HUES6 (cell line): Measurements from ENCODE around the gene EIF2S2.

ENCODE experiments used
- H3K27ac ChIP-seq: 2 replicates; pipeline ENCODE4 v1.7.0; 2013; ENCODE audit warnings: low read depth, mild to moderate bottlenecking, low read length, inconsistent platforms
- H3K27me3 ChIP-seq: 2 replicates; pipeline ENCODE4 v1.6.1; 2013; ENCODE audit warnings: low read length; ENCODE audit not compliant: control insufficient read depth, insufficient read depth
- H3K36me3 ChIP-seq: 2 replicates; pipeline ENCODE4 v1.6.1; 2013; ENCODE audit warnings: low read length; ENCODE audit not compliant: control insufficient read depth, insufficient read depth
- H3K4me1 ChIP-seq: 2 replicates; pipeline ENCODE4 v1.6.1; 2013; ENCODE audit warnings: low read length; ENCODE audit not compliant: control insufficient read depth, insufficient read depth
- H3K4me3 ChIP-seq: 2 replicates; pipeline ENCODE4 v1.5.1; 2013; ENCODE audit warnings: low read depth, low read length
- H3K9ac ChIP-seq: one replicate; pipeline ENCODE4 v1.6.1; 2013; ENCODE audit warnings: mild to moderate bottlenecking, low read length
- H3K9me3 ChIP-seq: 2 replicates; pipeline ENCODE4 v1.6.1; 2013; ENCODE audit warnings: low read depth, low read length; ENCODE audit not compliant: control insufficient read depth, insufficient read depth

Gene EIF2S2

GRCh38 chr20:34120213-34120612, 8.2 kb upstream of the EIF2S2 start:
- Histone ChIP-seq H3K4me1 (no peaks in the 10 kb centered on the region), H3K9ac (no peak overlapping the region), H3K27ac (no peak overlapping the region), H3K9me3 (no peaks in the 10 kb centered on the region), H3K27me3 (no peaks in the 10 kb centered on the region), H3K36me3 (no peaks in the 10 kb centered on the region), H3K4me3 (no peak overlapping the region)

DNA sequence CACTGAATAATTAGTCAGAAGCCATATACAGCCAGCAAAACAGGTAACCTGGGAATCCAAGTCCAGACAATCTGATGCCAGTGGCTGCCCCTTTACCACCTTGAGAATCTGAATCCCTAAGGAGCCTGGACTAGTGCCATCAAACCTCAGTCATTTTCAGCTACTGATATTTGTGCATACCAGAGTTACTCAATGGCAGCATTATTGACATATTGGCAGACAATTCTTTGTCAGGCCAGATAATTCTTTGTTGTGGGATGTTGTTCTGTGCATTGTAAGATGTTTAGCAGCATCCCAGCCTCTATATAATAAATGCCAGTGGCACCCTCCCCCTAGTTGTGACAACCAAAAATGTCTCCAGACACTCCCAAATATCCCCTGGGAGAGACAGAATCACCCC, 3.2 kb upstream of the EIF2S2 start:
- Histone ChIP-seq H3K27ac (no peak overlapping the region), H3K4me1 (peaks cover 2% of the 10 kb centered on the region; the same call in 1 of the 2 replicates), H3K36me3 (peaks cover 6% of the 10 kb centered on the region; the same call in 1 of the 2 replicates), H3K4me3 (no peak overlapping the region), H3K9ac (no peak overlapping the region), H3K9me3 (no peaks in the 10 kb centered on the region), H3K27me3 (no peaks in the 10 kb centered on the region)

DNA sequence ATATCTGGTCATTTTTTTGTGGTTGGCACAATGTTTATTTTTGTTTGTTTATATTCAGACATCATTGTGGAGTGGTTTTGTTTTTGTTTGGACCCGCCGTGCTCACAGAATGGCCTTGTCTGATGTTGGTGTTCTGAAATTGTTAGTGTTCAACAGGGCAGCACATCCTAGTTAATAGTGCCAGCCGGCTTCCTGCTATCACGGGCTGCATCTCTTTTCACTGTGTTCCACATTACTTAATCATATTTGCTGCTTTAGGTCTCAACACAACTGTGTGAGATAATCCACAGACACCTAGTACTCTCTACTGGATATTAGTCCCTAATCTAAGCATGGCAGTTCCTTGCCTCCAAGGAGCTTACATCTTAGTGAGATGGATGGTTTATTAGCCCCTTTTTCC, 2.8 kb upstream of the EIF2S2 start:
- H3K4me1 ChIP-seq: peaks cover 4% of the 10 kb centered on the region; the same call in 1 of the 2 replicates
- peaks cover 10% of the 10 kb centered on the region for H3K36me3 ChIP-seq
- no peaks in the 10 kb centered on the region for H3K9me3 ChIP-seq

GRCh38 chr20:34112600-34113101, 608 bp upstream of the EIF2S2 start:
- Histone ChIP-seq H3K4me3 (peak overlapping the region; percentile 89), H3K27ac (peak overlapping the region; percentile 99), H3K27me3 (no peaks in the 10 kb centered on the region), H3K9me3 (no peaks in the 10 kb centered on the region), H3K9ac (peak overlapping the region; percentile 99), H3K4me1 (peaks cover 4% of the 10 kb centered on the region; the same call in 1 of the 2 replicates), H3K36me3 (peaks cover 30% of the 10 kb centered on the region)

More for the DNA sequence above, 2.8 kb upstream of the EIF2S2 start:
- Histone ChIP-seq H3K9ac (no peak overlapping the region), H3K27me3 (no peaks in the 10 kb centered on the region), H3K27ac (no peak overlapping the region), H3K4me3 (no peak overlapping the region)

DNA sequence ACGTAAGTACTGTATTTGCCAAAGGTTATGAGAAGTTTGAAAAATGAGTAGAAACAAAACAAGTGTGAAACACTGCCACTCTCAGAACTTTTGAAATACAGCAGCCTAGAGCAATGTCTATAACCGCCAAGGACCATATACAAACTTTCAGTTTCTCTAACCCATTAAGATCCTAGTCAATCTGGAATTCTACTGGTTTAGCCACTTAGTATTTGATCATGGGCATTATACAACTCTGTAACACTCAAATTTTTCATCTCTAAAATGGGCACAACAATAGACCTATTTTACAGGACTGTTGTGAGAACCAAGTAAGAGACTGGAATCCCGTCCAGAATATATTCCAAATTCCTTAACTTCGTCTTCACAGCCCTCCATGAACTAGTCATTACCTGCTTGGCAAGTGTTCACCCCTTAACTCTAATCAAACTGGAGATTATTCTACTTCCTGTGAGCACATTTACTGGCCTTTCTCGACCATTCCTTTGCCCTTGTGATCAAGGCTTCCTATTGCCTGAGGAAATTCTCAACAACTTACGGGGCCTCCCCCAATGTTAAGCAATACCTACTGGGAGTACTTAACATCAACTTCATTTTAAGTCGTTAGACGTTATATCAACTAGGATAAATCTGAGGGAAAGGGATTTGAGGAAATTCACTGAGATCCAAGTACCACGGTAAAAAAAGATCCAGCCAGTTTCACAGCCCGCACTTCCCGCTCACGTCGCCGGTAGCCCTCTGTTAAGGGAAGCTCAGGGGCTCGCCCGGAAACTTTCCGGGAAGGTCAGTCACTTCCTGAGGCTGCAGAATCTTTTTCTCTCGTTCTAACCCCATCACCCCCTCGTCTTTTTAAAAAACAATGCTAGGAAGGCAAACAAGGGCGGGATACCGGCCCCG, 1.1 kb downstream of the EIF2S2 start:
- Histone ChIP-seq H3K27ac (peak overlapping the region; percentile 99), H3K4me1 (peaks cover 4% of the 10 kb centered on the region; the same call in 1 of the 2 replicates), H3K4me3 (peak overlapping the region; percentile 89), H3K9me3 (no peaks in the 10 kb centered on the region), H3K36me3 (peaks cover 47% of the 10 kb centered on the region), H3K27me3 (no peaks in the 10 kb centered on the region), H3K9ac (peak overlapping the region; percentile 99)

DNA sequence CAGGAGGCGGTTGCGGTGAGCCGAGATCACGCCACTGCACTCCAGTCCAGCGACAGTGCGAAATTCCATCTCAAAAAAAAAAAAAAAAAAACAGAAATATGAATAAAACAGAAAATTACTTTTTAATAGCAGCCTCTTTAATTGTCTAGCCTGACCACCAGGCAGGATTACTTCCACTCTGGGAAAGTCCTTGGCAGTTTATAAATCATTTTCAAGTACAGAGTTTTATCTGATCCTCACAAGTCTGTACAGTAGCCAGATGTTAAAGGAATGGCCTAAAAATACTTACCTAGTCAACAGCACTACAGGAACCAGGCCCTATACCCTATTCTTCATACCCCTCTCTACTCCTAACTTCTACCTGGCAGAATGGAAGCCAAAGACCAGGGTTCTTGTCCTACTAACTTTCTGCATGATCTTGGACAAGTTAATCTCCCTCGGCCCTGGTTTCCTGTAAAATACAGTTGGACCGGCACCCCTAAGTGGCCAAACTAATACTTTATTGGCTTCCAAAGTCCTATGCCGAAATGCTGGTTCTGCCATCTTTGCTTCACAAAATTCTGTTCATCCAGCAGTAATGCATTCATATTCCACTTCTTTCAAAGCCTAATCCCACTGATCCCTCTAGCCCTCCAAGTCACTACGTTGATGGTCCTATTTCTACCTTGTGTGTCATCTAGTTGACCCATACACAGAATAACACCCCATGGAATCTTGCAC, 1.9 kb downstream of the EIF2S2 start:
- Histone ChIP-seq H3K9me3 (no peaks in the 10 kb centered on the region), H3K4me3 (peak overlapping the region; percentile 89), H3K27me3 (no peaks in the 10 kb centered on the region), H3K9ac (peak overlapping the region; percentile 99), H3K36me3 (peaks cover 55% of the 10 kb centered on the region), H3K27ac (no peak overlapping the region), H3K4me1 (peaks cover 4% of the 10 kb centered on the region; the same call in 1 of the 2 replicates)

GRCh38 chr20:34109442-34109841, 2.6 kb downstream of the EIF2S2 start:
- H3K27ac ChIP-seq: no peak overlapping the region
- H3K27me3 ChIP-seq: no peaks in the 10 kb centered on the region
- no peaks in the 10 kb centered on the region for H3K9me3 ChIP-seq
- H3K4me1 ChIP-seq: peaks cover 4% of the 10 kb centered on the region; the same call in 1 of the 2 replicates
- no peak overlapping the region for H3K4me3 ChIP-seq
- H3K36me3 ChIP-seq: peaks cover 62% of the 10 kb centered on the region
- no peak overlapping the region for H3K9ac ChIP-seq

DNA sequence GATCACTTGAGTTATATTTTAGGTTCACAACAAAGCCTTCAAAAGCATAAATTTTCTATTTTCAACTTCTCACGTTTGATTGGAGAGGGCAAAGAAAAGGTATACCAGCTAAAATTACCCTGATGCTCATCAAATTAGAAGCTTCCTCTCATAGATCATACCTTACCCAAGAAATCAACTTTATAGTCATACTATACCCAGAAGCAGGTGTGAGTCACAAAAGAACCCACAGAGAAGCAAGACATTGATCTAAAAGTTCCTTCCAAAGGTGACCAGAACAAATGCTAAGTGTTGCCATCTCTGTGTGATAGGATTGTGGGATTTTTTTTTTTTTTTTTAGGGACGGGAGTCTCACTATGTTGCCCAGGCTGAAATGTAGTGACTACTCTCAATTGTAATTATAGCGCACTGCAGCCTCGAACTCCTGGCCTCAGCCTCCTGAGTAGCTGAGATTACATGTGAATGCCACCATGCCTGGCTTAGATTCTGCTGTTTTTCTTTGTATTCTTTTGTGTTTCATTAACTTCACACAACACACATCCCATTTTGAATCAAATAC, 3.3 kb downstream of the EIF2S2 start:
- H3K36me3 ChIP-seq: peaks cover 70% of the 10 kb centered on the region
- H3K4me3 ChIP-seq: peak overlapping the region; percentile 23; the same call in 1 of the 2 replicates
- no peak overlapping the region for H3K9ac ChIP-seq
- no peaks in the 10 kb centered on the region for H3K27me3 ChIP-seq
- H3K4me1 ChIP-seq: peaks cover 4% of the 10 kb centered on the region; the same call in 1 of the 2 replicates
- H3K27ac ChIP-seq: no peak overlapping the region
- no peaks in the 10 kb centered on the region for H3K9me3 ChIP-seq

DNA sequence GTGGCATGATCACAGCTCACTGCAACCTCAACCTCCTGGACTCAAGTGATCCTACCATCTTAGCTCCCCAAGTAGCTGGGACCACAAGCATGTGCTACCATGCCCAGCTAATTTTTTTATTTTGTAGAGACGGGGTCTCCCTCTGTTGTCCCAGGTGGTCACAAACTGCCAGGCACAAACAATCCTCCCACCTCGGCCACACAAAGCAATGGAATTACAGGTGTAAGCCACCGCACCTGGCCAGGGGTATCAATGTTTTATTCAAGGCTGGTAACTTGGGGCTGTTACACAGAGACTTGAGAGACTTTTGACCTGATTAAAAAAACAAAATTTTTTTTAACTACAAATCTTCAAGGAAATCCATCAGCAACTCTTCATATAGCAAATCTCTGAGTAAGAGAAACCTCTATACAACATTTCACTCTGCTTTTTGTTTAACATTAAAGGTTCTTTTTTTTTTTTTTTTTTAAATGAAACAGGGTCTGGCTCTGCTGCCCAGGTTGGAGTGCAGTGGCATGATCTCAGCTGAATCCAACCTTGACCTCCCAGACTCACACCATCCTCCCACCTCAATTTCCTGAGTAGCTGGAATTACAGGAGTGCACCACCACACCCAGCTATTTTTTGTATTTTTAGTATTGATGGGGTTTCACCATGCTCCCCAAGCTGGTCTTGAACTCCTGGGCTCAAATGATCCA, 5.9 kb downstream of the EIF2S2 start:
- H3K27ac ChIP-seq: no peak overlapping the region
- no peak overlapping the region for H3K9ac ChIP-seq
- H3K4me1 ChIP-seq: peaks cover 4% of the 10 kb centered on the region; the same call in 1 of the 2 replicates
- no peaks in the 10 kb centered on the region for H3K9me3 ChIP-seq
- no peak overlapping the region for H3K4me3 ChIP-seq
- H3K36me3 ChIP-seq: peaks cover 91% of the 10 kb centered on the region
- H3K27me3 ChIP-seq: no peaks in the 10 kb centered on the region

GRCh38 chr20:34104059-34104458, 8.0 kb downstream of the EIF2S2 start:
- Histone ChIP-seq H3K9me3 (no peaks in the 10 kb centered on the region), H3K4me1 (no peaks in the 10 kb centered on the region), H3K27me3 (no peaks in the 10 kb centered on the region), H3K36me3 (peaks cover 99% of the 10 kb centered on the region), H3K4me3 (no peak overlapping the region), H3K27ac (no peak overlapping the region), H3K9ac (no peak overlapping the region)
